GM19452 (cell line): ENCODE data around the gene AKAP5.

ENCODE experiments used
- ATAC-seq: cut with Tn5 transposase; IDR thresholded peaks from one replicate; pipeline ENCODE4 v1.9.1; 2021; ENCODE audit not compliant: unreplicated experiment

Gene AKAP5

GRCh38 chr14:64459405-64460136, 5.7 kb upstream of the AKAP5 start:
- ATAC-seq, result no peak

- ATAC-seq, result no peak
Measured at GRCh38 chr14:64461221-64461620, 4.1 kb upstream of the AKAP5 start.

GRCh38 chr14:64463195-64463594, 2.1 kb upstream of the AKAP5 start:
- ATAC-seq, result no peak

- ATAC-seq, result no peak
Measured at GRCh38 chr14:64463873-64464272, 1.4 kb upstream of the AKAP5 start.

- no peak for ATAC-seq
Measured at GRCh38 chr14:64464651-64465050, 648 bp upstream of the AKAP5 start.

- ATAC-seq, result peak; percentile 2
Measured at GRCh38 chr14:64465831-64466554, 694 bp downstream of the AKAP5 start.

- no peak for ATAC-seq
Measured at GRCh38 chr14:64467101-64467500, 1.8 kb downstream of the AKAP5 start.

- no peak for ATAC-seq
Measured at GRCh38 chr14:64467566-64467965, 2.3 kb downstream of the AKAP5 start.

GRCh38 chr14:64468451-64468850, 3.2 kb downstream of the AKAP5 start:
- ATAC-seq, result no peak

GRCh38 chr14:64474041-64474440, 8.7 kb downstream of the AKAP5 start:
- ATAC-seq, result no peak

- no peak for ATAC-seq
Measured at GRCh38 chr14:64474698-64475097, 9.4 kb downstream of the AKAP5 start.

GRCh38 chr14:64475585-64476273, 10.4 kb downstream of the AKAP5 start:
- no peak for ATAC-seq

- ATAC-seq, result no peak
Measured at GRCh38 chr14:64476438-64476837, 11.1 kb downstream of the AKAP5 start.

- no peak for ATAC-seq
Measured at GRCh38 chr14:64478634-64479250, 13.4 kb downstream of the AKAP5 start.

GRCh38 chr14:64488590-64489099, 23.3 kb downstream of the AKAP5 start:
- ATAC-seq, result no peak

- no peak for ATAC-seq
Measured at GRCh38 chr14:64491637-64492036, 26.3 kb downstream of the AKAP5 start.

GRCh38 chr14:64493455-64493854, 28.2 kb downstream of the AKAP5 start:
- no peak for ATAC-seq

GRCh38 chr14:64495252-64495651, 30.0 kb downstream of the AKAP5 start:
- ATAC-seq, result no peak

GRCh38 chr14:64496764-64497163, 31.5 kb downstream of the AKAP5 start:
- no peak for ATAC-seq

- ATAC-seq, result no peak
Measured at GRCh38 chr14:64500088-64500487, 34.8 kb downstream of the AKAP5 start.

GRCh38 chr14:64501411-64502171, 36.3 kb downstream of the AKAP5 start:
- no peak for ATAC-seq
